ENCODE data around the gene TMEM97. TPM values are rescaled to one million over a fixed set of nuclear protein-coding genes. Genes with fewer than 3 reads are reported as not detected.

Gene TMEM97
- total and polyA plus RNA-seq, 9 of the 15 experiments (the other 6 are each of a cell fraction or from before 2014, with no cell fraction given), result 34.6 to 121 (median 76.0) TPM

DNA sequence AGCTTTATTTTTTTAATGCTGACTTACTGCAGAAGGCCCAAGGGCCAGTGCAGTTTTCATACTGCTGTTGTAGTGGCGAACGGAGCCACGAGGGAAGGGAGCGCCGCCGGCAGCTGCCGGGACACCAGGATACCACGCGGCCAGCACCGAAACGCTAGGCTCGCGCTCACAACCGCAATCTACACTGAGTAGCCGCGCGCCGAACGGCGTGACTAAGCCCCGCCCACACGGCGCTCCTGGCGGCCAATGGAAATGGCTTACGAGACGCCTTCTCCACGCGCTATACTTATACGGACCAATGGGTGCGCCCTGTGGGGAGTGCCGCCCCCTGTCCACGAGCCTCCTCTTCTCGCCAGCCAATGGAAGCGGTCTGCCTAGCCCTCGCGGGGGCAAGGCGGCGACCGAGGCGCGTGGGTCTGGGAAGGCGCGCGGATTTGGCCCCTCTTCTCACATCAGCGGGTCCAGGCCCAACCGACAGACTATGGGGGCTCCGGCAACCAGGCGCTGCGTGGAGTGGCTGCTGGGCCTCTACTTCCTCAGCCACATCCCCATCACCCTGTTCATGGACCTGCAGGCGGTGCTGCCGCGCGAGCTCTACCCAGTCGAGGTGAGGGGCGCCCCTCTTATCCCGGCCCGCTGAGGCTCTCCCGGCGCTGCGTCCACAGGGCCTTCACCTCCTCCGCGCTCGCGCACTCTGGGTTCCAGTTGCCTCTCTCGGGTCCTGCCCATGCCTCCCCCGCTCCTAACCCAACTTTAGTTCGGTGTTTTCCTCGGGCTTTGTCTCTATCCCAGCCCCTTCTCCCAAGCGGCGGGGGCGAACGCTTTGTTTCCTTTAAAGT is at the start of gene TMEM97 (continued):
- TF ChIP-seq HDAC6 (IDR thresholded peaks at IDR 0.05; ENCODE audit: low read depth, low read length) (no peak), E2F3 (CRISPR knock-in tag; IDR thresholded peaks at IDR 0.05) (no peak), PRMT5 (CRISPR knock-in tag; IDR thresholded peaks at IDR 0.05) (no peak), ZNF354B (CRISPR knock-in tag; IDR thresholded peaks at IDR 0.05) (no peak), KDM2B (CRISPR knock-in tag; IDR thresholded peaks at IDR 0.05) (no peak), POLR2AphosphoS2 (IDR thresholded peaks at IDR 0.05; ENCODE audit: low read length) (no peak), ZNF316 (IDR thresholded peaks at IDR 0.05) (no peak), HNRNPL (IDR thresholded peaks at IDR 0.05; ENCODE audit: low read depth, low read length) (no peak), ZNF561 (CRISPR knock-in tag; conservative IDR thresholded peaks at IDR 0.05) (no peak), SNIP1 (IDR thresholded peaks at IDR 0.05; ENCODE audit: low read depth) (peak; percentile 81)
- TF ChIP-seq, protein P1, sequence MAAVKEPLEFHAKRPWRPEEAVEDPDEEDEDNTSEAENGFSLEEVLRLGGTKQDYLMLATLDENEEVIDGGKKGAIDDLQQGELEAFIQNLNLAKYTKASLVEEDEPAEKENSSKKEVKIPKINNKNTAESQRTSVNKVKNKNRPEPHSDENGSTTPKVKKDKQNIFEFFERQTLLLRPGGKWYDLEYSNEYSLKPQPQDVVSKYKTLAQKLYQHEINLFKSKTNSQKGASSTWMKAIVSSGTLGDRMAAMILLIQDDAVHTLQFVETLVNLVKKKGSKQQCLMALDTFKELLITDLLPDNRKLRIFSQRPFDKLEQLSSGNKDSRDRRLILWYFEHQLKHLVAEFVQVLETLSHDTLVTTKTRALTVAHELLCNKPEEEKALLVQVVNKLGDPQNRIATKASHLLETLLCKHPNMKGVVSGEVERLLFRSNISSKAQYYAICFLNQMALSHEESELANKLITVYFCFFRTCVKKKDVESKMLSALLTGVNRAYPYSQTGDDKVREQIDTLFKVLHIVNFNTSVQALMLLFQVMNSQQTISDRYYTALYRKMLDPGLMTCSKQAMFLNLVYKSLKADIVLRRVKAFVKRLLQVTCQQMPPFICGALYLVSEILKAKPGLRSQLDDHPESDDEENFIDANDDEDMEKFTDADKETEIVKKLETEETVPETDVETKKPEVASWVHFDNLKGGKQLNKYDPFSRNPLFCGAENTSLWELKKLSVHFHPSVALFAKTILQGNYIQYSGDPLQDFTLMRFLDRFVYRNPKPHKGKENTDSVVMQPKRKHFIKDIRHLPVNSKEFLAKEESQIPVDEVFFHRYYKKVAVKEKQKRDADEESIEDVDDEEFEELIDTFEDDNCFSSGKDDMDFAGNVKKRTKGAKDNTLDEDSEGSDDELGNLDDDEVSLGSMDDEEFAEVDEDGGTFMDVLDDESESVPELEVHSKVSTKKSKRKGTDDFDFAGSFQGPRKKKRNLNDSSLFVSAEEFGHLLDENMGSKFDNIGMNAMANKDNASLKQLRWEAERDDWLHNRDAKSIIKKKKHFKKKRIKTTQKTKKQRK (IDR thresholded peaks at IDR 0.05; ENCODE audit: borderline replicate concordance, low read depth, low read length), result no peak
- TF ChIP-seq, protein P2, sequence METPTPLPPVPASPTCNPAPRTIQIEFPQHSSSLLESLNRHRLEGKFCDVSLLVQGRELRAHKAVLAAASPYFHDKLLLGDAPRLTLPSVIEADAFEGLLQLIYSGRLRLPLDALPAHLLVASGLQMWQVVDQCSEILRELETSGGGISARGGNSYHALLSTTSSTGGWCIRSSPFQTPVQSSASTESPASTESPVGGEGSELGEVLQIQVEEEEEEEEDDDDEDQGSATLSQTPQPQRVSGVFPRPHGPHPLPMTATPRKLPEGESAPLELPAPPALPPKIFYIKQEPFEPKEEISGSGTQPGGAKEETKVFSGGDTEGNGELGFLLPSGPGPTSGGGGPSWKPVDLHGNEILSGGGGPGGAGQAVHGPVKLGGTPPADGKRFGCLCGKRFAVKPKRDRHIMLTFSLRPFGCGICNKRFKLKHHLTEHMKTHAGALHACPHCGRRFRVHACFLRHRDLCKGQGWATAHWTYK (CRISPR knock-in tag; IDR thresholded peaks at IDR 0.05), result 0 out of 2 replicates have a peak, but pooled peaks have one; percentile 8
- TF ChIP-seq, protein P3, sequence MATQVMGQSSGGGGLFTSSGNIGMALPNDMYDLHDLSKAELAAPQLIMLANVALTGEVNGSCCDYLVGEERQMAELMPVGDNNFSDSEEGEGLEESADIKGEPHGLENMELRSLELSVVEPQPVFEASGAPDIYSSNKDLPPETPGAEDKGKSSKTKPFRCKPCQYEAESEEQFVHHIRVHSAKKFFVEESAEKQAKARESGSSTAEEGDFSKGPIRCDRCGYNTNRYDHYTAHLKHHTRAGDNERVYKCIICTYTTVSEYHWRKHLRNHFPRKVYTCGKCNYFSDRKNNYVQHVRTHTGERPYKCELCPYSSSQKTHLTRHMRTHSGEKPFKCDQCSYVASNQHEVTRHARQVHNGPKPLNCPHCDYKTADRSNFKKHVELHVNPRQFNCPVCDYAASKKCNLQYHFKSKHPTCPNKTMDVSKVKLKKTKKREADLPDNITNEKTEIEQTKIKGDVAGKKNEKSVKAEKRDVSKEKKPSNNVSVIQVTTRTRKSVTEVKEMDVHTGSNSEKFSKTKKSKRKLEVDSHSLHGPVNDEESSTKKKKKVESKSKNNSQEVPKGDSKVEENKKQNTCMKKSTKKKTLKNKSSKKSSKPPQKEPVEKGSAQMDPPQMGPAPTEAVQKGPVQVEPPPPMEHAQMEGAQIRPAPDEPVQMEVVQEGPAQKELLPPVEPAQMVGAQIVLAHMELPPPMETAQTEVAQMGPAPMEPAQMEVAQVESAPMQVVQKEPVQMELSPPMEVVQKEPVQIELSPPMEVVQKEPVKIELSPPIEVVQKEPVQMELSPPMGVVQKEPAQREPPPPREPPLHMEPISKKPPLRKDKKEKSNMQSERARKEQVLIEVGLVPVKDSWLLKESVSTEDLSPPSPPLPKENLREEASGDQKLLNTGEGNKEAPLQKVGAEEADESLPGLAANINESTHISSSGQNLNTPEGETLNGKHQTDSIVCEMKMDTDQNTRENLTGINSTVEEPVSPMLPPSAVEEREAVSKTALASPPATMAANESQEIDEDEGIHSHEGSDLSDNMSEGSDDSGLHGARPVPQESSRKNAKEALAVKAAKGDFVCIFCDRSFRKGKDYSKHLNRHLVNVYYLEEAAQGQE (IDR thresholded peaks at IDR 0.05; ENCODE audit: borderline replicate concordance), result no peak
- TF ChIP-seq, protein P3 (CRISPR knock-in tag; IDR thresholded peaks at IDR 0.05; ENCODE audit: low read depth), result peak; percentile 45; the same call in 1 of the 2 replicates

Data from K562 (cell line).